HG03103 (cell line): ENCODE measurements around the gene TBL1X.

ENCODE experiments used
- ATAC-seq: cut with Tn5 transposase; IDR thresholded peaks from one replicate; pipeline ENCODE4 v1.9.1; 2021; ENCODE audit warnings: low read depth; ENCODE audit not compliant: unreplicated experiment

The TBL1X gene

DNA sequence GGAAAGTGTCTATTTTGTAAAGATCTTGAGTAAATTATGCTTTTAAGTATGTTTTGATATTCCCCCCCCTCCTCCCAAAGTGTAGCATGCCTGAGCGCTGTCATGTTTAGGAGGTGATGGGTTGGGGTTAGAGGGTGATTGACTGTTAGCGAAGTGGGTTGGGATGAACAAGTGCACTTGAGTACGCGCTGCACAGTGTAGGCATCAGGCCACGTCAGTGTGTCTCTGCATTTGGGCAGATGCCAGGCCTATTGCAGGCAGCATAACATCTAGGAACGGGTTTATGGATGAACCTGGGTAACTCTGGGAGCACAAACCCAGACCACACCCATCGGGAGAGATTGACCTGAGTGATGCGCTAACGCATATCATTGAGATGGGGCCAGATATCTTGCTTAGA lies 111.2 kb downstream of the TBL1X start:
- no peak for ATAC-seq

DNA sequence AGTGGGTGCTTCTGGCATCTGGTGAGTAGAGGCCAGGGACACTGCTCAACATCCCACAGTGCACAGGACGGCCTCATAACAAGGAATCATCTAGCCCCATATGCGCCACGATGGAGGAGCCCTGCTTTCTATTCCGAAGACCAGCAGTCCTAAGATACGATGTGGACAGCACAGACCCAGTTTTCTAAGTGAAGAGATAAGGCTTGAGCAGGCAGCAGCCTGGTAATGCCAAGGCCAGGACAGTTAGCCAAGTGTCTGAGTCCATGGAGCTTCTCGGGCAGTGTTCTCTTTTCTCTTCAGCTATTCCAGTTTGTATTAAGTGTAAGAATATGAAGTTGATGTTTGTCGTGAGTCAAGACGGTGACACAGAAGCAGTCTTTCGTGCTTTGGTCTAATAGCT lies 112.7 kb downstream of the TBL1X start:
- ATAC-seq: no peak

DNA sequence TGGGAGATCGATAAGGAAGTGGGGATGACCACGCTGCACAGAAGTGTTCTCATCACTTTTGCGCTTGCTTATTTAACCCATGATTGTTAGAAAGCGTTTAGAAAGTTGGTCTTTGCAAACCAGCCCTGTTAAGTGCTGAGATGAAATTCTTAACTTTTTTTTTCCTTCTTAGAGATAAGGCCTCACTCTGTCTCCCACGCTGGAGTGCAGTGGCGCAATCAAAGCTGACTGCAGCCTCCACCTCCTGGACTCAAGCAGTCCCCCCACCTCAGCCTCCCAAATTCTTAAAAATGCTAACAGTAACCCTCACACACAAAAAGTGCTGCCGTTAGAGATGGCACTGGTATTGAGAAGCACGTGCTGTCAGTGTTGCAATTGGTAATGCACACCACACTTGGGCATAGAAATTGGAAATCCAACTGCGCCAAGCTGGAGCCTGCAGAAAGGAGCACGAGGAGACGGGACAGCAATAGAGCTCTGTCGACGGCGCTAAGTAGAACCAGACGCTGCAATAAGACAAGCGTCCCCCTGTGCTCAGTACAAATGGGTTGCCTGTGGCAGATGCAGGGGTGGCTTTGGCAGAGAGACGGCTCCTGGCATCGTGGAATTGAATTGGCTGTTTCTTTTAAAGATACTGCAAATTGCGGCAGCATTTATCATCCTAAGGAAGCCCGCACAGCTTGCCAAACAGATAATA lies 113.4 kb downstream of the TBL1X start:
- no peak for ATAC-seq

DNA sequence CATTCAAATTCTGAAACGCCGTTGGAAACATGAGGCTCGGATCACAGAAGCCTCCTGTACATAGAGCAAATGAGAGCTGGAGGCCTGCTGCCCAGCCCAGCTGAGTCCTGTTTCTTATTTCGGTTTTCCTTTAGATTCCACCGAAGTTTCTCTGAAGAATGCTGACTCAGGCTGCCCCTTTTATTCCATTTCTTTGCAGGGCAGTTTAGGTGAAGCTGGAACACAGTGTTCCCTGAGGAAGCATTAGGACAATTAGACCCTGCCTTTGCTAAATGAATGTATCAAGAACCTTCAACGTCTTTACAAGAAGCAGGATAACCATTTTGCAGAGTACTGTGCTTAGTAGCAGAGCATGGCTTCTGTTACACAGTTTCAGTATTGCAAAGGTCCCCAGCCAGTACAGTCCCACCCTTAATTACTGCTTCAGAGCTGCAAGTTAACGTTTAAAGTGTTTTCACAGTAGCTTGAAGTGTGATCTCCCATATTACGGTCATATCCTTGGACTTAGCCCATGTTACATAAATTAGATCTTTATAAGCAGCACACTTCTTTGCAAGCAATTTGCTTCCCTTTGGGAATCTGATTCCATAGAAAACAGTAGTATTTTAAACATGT lies 117.0 kb downstream of the TBL1X start:
- ATAC-seq: no peak

DNA sequence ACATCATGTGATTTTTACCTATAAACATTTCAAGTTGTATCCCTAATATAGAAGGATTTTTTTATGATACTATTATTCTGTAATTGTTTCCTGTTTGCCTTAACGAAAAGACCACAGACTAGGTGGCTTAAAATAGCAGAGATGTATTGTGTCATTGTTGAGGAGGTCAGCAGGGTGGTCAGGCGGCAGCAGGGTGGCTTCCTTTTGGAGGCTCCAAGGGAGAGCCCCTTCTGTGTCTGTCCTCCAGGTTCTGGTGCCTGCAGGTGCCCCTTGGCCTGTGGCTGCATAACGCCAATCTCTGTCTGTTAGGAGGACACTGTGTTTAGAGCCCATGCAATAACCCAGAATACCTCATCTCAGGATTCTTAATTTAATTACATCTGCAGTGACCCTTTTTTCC lies 118.1 kb downstream of the TBL1X start:
- no peak for ATAC-seq

DNA sequence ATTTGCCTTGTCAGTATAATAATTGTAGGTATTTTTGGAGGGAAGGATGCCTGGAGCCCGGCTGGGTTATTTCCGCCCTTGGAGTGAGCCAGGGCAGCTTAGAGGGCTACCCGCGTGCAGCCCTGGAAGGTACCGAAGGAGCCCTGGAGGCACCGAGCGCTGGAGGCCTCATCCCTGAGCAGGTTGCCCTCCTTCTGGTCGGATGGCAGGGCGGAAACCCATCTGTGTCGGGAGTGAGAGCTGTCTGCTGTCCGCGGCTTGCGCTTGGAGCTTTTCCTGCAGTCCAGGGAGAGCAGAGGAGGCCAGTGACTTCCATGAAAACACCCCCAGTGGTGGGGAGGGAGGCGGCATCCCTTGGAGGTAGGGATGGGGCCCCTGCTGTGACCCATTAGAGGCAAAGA lies 122.1 kb downstream of the TBL1X start:
- no peak for ATAC-seq

DNA sequence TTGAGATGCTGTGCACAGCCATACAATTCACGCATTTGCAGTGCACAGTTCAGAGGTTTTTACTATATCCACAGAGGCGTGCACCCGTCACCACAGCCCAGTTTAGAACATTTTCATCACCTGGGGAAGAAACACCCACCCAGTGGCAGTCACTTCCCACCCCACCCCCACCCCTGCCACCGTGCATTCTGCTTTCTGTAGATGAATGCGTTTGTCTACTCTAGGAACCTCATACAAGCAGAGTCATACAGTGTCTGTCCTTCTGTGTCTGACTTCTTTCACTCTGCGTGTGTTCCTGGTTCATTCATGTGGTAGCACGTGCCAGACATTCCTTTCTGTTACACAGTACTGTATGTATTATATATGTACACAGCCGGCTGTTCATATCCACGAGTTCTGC lies 122.8 kb downstream of the TBL1X start:
- no peak for ATAC-seq

DNA sequence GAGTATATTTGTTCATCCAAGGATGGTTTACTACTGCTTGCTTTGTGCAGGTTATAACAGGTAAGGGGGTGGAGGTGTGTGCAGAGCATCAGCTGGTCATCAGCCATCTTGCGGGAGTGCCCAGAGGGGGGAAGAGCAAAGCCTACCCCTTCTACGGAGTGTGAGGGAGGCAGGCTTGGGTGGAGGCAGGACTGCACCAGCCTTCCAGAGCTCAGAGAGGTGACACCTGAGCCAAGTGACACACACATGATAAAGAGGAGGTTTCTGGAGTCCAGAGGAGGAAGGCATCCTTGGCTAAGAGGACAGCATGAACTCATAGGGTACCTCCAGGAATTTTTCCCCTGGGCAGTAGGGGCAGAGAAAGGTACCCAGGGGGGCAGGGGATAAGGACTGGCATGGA lies 126.6 kb downstream of the TBL1X start:
- ATAC-seq: no peak

DNA sequence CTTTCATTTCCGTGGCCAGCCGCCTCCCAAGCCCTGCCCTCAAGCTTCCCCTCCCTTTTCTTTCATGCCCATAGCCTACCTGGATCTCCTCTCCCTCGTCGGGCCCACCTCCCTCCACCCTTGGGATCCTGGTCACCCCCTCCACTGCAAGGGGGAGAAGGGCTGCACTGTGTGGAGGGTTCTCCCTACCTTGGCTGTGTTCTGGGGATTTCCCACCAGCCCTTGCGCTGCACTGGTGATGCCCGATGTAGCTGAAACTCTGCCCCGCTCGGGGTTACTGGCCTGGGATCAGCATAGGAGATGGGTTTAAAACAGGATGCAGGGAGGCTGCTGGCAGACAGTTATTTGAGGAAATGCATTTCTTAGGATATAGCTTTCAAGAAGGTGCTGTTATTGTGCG lies 128.9 kb downstream of the TBL1X start:
- no peak for ATAC-seq

DNA sequence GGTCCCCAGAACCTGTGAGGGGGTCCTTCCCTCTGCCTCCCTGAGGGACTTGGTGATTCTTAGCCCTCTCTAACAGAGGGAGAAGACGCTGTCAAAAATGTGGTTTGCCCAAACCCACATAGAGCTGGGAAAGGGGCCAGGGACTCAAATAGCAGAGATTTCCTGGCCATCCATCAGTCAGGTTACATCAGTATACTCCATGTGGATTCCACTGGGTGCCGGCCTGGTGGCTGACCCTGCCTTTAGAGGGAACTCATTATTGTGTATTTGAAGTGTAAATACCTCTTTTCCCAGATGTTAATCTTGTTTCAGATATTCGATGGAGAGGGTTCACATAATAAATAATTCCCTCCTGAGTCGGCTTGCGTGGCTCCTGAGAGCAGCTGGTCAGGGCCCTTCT lies 130.3 kb downstream of the TBL1X start:
- no peak for ATAC-seq

DNA sequence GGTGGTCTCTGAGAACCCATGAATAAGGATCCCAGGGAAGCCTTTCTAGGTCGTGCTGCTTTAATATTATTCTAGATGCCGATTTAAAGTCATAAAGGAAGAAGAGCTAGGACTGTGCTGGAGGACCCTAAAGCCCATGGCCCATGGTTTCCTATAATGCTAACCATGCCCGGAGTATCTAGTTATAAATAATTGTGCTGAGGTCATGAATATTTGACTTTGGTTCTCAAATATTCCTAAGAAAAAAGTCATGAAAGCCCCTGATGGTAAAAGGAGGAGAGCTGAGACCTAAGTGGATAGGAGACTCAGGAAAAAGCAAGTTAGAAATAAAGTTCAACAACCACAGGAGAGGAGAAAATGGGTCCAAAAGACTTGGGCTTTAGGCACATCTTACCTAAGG lies 132.0 kb downstream of the TBL1X start:
- no peak for ATAC-seq

DNA sequence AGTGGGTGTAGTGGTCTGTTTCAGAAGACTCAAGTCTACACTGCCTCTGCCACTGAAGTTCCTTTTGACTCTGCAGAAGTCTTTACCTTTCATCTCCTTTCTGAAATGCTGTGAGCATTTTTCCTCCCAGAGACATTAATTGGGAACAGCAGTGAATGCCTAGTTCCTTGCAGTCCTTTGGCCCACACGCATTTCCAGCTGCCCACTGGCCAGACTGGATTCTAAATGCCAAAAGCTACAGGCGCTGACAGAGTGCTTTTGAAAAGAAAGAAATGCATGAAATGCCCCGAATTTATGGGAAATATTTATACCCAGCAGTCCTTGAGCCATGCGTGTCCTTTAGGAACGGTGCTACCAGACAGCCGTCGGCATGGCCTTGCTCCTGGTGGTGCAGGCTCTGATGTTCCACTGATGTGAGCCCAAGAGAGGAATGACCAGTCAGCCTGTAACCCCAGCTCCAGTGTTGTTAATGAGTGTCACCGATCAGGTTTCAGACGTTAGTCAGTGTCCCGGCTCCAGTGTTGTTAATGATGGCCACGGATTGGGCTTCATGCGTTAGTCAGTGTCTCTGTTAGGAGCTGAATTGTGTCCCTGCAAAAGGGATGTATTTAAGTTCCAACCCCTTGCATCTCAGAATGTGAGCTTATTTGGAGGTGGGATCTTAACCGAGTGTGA lies 132.6 kb downstream of the TBL1X start:
- ATAC-seq: no peak

DNA sequence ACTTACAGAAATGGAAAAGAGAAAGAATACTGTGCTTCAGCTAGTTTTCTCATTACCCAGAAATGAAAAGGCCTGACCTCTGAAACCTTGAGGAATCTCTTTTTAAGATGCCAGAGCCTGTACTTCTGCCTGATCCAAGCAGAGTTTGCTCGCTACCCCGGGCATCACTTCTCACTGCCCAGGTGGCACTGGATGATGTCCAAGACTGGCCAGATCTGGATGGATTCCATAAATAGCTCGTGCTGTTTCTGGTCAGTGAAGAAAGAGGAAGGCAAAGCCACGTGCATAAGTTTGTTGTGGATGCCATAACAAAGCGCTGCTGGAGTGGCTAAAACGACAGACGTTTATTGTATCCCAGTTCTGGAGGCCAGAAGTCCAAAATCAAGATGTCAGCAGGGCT lies 133.5 kb downstream of the TBL1X start:
- ATAC-seq: no peak

DNA sequence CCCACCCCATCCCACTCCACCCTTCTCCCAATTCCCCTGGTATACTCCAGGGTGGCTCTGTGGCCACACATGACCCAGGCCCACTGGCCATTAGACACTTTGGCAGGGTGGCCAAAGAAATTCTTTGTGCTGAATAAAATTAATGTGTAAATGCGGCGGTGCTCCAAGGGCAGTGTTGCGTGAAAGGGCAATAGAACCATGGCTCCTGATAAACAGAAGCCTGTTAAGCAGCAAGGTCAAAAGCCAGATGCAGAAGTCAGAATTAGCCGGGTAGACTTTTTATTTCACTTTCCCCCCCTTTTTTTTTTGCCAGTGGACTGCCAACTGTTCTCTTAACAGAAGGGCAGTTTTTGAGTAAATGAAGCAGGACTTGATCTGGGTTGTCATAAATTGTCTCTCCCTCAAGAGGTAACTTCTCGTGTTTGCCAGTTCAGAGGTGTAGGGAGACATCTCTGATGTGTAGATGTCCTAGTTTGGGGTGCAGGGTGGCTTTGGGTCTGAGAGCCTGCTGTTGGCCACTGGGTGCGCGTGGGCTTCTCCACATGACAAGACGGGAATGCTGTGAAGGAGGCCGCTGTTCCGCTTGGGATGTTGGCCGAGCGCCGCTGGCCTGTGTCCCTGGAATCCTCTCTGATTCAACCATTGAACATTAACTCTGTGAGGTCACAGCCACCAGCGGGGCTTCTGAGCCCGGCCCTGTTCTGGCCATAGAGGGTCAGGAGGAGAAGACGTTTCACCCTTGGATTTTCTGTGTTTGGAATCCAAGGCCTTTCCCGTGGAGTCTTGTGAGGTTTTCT lies 139.5 kb downstream of the TBL1X start:
- no peak for ATAC-seq

DNA sequence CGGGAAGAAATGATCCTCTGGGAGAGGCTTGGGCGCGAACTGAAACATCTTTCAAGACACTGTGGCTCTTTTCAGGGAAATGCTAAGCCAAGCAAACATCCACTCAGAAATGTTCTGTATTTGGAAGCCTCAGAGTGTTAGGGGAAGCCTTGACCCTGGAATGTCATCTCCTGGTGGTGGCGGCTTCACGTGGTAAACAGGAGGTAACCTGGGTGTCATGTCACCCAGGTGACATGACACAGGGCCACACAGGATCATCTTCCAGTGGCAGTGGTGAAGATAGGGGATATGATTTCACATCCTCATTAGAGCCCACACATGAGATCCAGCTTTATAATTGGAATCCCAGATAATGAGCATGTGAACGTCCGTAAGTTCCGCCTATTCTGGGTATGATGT lies 140.0 kb downstream of the TBL1X start:
- no peak for ATAC-seq

DNA sequence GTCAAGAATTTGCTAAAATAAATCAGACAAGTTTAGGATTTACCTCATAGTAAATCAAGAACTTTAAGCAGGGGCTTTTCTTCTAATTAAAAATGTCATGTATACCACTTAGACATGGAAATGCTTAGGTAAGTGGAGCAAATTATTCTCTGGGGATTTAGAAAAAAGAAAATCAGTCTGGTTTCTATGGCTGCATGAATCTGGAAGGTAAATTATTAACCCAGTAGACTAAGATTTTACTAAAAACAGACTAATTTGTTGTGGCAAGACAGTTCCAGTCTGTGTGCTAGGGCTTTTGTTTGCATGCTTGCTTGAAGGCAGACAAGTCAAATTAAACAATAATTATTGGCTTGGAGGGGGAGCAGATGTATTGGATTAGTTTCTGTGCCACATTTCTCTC lies 140.6 kb downstream of the TBL1X start:
- no peak for ATAC-seq

DNA sequence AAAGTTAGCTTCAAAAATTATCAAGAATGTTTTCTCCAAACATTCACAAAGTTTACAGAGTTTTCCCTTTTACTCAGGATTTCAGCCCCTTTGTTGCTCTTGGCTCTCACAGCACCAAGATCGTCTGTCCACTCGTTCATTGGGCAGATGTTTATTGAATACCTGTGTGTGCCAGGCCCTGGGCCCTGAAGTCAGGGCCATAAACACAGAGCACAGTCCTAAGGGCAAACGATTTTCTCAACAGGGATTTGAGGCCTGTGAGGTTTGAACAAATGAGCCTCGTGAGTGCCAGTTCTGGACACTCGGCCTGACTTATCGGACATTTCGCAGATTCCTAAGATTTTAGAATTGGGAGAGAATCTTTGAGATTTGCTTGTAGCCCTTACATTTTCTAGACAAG lies 142.1 kb downstream of the TBL1X start:
- ATAC-seq: no peak

DNA sequence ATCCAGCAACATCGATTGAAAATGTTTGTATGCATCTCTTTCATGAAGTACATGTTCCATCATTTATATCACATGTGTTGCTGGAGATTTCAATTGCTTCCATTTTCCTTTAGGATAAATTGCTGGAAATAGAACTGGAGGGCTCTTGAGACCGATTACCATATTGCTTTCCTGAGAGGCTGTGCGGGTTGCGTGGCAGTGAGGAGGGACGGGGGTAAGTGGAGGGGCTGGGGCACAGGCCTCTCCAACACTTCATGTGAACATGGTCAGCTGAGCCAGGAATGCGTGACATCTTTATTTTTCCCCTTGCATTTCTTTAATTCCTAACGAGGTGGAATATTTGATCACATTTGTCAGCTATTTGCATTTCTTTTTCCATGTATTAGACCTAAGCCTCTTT lies 144.6 kb downstream of the TBL1X start:
- ATAC-seq: no peak

DNA sequence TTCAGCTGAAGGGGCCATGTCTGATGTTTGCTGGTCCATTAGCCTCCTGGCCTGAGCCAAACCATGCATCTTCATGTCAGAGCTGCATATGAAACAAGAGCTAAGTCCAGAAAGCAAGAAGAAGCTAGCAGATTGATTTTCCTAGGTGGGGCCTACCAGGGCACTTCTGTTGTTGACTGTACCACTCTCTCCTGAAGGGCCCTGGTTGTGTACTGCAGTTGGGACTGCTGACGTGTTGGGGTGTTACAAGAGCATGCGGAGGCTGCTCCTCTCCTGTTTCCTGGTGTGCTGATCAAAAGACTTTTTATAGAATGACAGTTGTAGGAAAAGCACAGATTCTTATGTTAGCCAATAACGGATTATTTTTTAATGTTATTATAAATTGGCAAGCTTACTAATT lies 145.1 kb downstream of the TBL1X start:
- ATAC-seq: no peak

DNA sequence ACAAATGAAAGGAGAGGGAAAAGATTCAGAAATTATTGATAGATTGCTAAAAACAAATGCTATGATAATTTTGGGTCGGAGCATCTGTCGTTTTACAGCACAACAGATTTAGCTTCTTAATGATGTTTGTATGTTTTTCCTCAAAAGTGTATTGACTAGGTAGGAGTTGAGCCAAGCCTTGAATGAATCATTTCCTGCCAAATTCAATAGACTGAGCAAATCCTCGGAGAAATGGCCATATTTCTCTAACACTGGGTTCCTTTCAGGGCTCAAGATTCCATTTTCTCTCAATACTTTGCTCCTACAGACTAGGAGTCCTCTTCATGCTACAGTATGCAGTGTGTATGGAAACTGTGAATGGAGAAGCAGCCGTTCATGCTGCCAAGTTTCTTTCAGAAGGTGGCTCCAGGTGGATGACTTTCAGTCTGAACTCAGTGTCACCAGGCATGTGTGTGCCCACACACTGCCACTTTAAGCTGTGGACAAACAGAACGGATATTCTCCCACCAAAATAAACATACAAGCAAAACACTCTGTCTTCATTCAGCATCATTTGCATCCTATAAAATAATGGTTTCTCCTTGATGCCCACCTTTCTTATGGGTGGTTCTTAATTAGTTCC lies 146.0 kb downstream of the TBL1X start:
- no peak for ATAC-seq
